OCI-LY3 (cell line): ENCODE results near the gene SUSD4.

Experiments
- H2AFZ ChIP-seq: fragments of 200-600, 300-600 bp; shearing (Covaris generic); 2 replicates; pipeline ENCODE4 v1.6.0; 2014; ENCODE audit warnings: antibody characterized with exemption, low read depth, low read length
- H3K27ac ChIP-seq: fragments of 200-600, 300-600 bp; sonication (generic); 2 replicates; pipeline ENCODE4 v1.5.1; 2014; ENCODE audit warnings: mild to moderate bottlenecking, low read length, moderate library complexity, mixed read lengths
- H3K27me3 ChIP-seq: fragments of 200-600, 300-600 bp; sonication (generic); 2 replicates; pipeline ENCODE4 v1.6.1; 2014; ENCODE audit warnings: low read depth, low read length, mixed read lengths
- H3K36me3 ChIP-seq: fragments of 200-600, 300-600 bp; sonication (generic); replicated peaks from 2 replicates; pipeline ENCODE3; 2014; ENCODE audit warnings: low read depth, low read length, mixed read lengths
- H3K4me1 ChIP-seq: fragments of 300-600, 200-600 bp; sonication (generic); 2 replicates; pipeline ENCODE4 v1.6.1; 2014; ENCODE audit warnings: low read length, mixed read lengths
- H3K4me2 ChIP-seq: fragments of 200-600, 300-600 bp; sonication (generic); 2 replicates; pipeline ENCODE4 v1.6.1; 2014; ENCODE audit warnings: low read length, mixed read lengths
- H3K4me3 ChIP-seq: fragments of 300-600, 200-600 bp; sonication (generic); 2 replicates; pipeline ENCODE4 v1.5.1; 2014; ENCODE audit warnings: antibody characterized with exemption, mild to moderate bottlenecking, low read length, moderate library complexity
- H3K79me2 ChIP-seq: fragments of 300-600, 200-600 bp; shearing (Covaris generic); 2 replicates; pipeline ENCODE4 v1.6.1; 2014; ENCODE audit warnings: mild to moderate bottlenecking, low read length, mixed read lengths
- H3K9ac ChIP-seq: fragments of 300-600, 200-600 bp; shearing (Covaris generic); 2 replicates; pipeline ENCODE4 v1.6.0; 2014; ENCODE audit warnings: mild to moderate bottlenecking, low read length, moderate library complexity
- H3K9me3 ChIP-seq: fragments of 200-600, 300-600 bp; shearing (Covaris generic); 2 replicates; pipeline ENCODE4 v1.6.1; 2014; ENCODE audit warnings: low read length, mixed read lengths; ENCODE audit not compliant: insufficient read depth
- H4K20me1 ChIP-seq: fragments of 200-600, 300-600 bp; sonication (generic); 2 replicates; pipeline ENCODE4 v1.6.1; 2016; ENCODE audit warnings: low read length, mixed read lengths; ENCODE audit not compliant: insufficient read depth
- EZH2phosphoT487 ChIP-seq: fragments of 200-600 bp; shearing (Covaris generic); IDR thresholded peaks from 2 replicates; pipeline ENCODE4 v1.6.1; 2018; ENCODE audit warnings: antibody characterized with exemption, mixed run types, low read depth
- TF ChIP-seq, protein P1 (sequence below): fragments of 200-600, 300-600 bp; sonication (generic); IDR thresholded peaks from 2 replicates; pipeline ENCODE4 v1.5.1; 2014; ENCODE audit warnings: antibody characterized with exemption, low read length, low read depth

The SUSD4 gene

DNA sequence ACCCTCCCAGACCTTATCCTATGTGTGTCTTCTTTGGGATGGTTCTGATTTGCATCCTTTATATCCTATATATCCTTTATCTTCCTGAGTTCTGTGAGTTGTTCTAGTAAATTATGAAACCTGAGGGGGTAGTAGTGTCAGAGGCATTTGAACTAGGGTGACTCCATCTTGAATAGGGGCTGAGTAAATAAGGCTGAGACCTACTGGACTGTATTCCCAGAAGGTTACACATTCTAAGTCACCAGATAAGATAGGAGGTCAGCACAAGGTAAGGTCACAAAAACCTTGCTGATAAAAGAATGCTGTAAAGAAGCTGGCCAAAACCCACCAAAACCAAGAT is 50.6 kb downstream of the SUSD4 start:
- H3K36me3 ChIP-seq: no peaks in the 10 kb centered on the region
- no peak overlapping the region for H3K4me2 ChIP-seq
- no peak overlapping the region for H3K9ac ChIP-seq
- no peaks in the 10 kb centered on the region for H3K9me3 ChIP-seq
- H4K20me1 ChIP-seq: no peaks in the 10 kb centered on the region
- H3K79me2 ChIP-seq: no peaks in the 10 kb centered on the region
- H3K4me1 ChIP-seq: no peaks in the 10 kb centered on the region
- no peaks in the 10 kb centered on the region for H3K27me3 ChIP-seq
- H3K4me3 ChIP-seq: no peak overlapping the region
- H2AFZ ChIP-seq: no peak overlapping the region
- no peak for TF ChIP-seq EZH2phosphoT487
- TF ChIP-seq, protein P1, sequence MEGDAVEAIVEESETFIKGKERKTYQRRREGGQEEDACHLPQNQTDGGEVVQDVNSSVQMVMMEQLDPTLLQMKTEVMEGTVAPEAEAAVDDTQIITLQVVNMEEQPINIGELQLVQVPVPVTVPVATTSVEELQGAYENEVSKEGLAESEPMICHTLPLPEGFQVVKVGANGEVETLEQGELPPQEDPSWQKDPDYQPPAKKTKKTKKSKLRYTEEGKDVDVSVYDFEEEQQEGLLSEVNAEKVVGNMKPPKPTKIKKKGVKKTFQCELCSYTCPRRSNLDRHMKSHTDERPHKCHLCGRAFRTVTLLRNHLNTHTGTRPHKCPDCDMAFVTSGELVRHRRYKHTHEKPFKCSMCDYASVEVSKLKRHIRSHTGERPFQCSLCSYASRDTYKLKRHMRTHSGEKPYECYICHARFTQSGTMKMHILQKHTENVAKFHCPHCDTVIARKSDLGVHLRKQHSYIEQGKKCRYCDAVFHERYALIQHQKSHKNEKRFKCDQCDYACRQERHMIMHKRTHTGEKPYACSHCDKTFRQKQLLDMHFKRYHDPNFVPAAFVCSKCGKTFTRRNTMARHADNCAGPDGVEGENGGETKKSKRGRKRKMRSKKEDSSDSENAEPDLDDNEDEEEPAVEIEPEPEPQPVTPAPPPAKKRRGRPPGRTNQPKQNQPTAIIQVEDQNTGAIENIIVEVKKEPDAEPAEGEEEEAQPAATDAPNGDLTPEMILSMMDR: no peak
- H3K27ac ChIP-seq: no peak overlapping the region

DNA sequence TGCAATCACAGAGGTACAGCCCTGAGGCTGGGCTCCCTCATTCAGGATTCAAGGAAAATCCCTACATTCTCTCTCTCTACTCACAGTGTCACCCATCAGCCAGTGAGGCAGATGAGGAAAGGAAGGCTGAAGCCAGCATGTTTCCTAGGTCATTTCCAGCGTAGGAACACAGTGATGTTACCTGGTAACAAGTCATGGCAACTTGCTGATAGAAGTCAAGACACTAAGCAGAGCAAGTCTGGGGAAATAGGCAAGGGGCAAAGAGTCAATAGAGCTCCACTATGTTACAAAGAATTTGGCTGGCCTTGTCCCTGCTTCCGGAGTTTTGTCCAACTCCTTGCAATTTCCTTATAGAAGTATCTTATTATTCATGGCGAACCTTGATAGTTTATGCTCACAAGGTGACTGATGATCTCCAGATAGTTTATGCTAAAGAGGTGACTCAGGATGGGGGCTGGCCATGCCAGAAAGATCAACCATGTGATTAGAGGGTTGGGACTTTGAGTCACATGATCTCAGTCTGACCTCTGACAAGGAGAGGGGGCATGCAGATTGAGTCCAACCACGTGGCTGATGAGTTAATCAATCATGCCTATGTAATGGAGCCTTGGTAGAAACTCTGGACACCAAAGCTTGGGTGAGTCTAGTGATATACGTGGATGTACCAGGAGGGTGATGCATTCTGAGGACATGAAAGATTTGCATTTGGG is 51.1 kb downstream of the SUSD4 start:
- H3K27ac ChIP-seq: no peak overlapping the region
- no peak overlapping the region for H3K9ac ChIP-seq
- H3K4me2 ChIP-seq: no peak overlapping the region
- no peaks in the 10 kb centered on the region for H3K4me1 ChIP-seq
- H3K36me3 ChIP-seq: no peaks in the 10 kb centered on the region
- no peaks in the 10 kb centered on the region for H3K27me3 ChIP-seq
- no peaks in the 10 kb centered on the region for H4K20me1 ChIP-seq
- no peaks in the 10 kb centered on the region for H3K9me3 ChIP-seq
- no peak overlapping the region for H2AFZ ChIP-seq
- H3K79me2 ChIP-seq: no peaks in the 10 kb centered on the region
- no peak overlapping the region for H3K4me3 ChIP-seq
- TF ChIP-seq EZH2phosphoT487: no peak
- TF ChIP-seq, protein P1: no peak

DNA sequence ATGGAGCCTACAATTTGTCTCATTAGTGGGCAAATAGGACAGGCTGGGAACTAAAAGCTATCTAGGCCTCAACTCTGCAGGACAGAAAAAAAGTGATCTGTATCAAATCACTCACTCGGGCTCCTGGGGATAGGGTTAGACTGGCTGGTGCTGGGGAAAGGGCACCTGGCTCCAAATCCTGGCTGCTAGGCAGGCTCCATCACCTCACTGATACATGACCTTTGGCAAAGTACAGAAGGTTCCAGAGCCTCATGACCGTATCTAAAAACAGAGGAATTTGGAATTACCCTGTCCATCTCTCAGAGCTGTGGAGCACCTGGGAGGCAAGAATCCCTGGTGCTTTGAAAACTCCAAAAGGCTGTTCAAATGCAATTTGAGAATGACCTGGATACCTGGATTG is 51.7 kb downstream of the SUSD4 start:
- Histone ChIP-seq H3K36me3 (no peaks in the 10 kb centered on the region), H3K4me1 (no peaks in the 10 kb centered on the region), H3K79me2 (no peaks in the 10 kb centered on the region), H2AFZ (no peak overlapping the region), H4K20me1 (no peaks in the 10 kb centered on the region), H3K27me3 (no peaks in the 10 kb centered on the region), H3K4me3 (no peak overlapping the region), H3K27ac (no peak overlapping the region), H3K9me3 (no peaks in the 10 kb centered on the region), H3K4me2 (no peak overlapping the region), H3K9ac (no peak overlapping the region)
- TF ChIP-seq EZH2phosphoT487: no peak
- TF ChIP-seq, protein P1: no peak

DNA sequence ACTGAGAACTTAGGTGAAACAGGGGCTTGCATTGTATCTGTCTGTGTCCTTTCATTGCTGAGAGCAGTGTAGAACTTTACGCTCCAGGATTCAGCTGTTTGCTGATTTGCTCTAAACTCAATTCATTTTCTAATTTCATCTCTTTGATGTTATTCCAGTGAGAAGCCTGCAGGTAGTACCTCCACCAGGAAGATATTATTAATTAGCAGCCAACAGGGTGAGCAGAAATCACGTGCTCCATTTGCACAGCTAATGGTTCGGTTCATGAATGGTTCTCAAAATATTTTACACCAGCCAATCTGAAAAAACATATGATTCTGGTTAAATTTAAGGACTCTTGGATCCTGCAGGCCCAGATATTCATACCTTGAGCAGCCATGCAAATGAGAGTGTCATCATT is 52.1 kb downstream of the SUSD4 start:
- TF ChIP-seq, protein P1: no peak
- no peak for TF ChIP-seq EZH2phosphoT487
- H3K4me3 ChIP-seq: no peak overlapping the region
- no peaks in the 10 kb centered on the region for H3K4me1 ChIP-seq
- no peak overlapping the region for H2AFZ ChIP-seq
- no peaks in the 10 kb centered on the region for H3K9me3 ChIP-seq
- no peak overlapping the region for H3K27ac ChIP-seq
- H3K9ac ChIP-seq: no peak overlapping the region
- H3K4me2 ChIP-seq: no peak overlapping the region
- no peaks in the 10 kb centered on the region for H3K79me2 ChIP-seq
- H3K36me3 ChIP-seq: no peaks in the 10 kb centered on the region
- no peaks in the 10 kb centered on the region for H3K27me3 ChIP-seq
- no peaks in the 10 kb centered on the region for H4K20me1 ChIP-seq
